K562 (cell line): ENCODE data around the gene PTH1R. TPM values are rescaled to one million over a fixed set of nuclear protein-coding genes. Genes with fewer than 3 reads are reported as not detected.

ENCODE experiments used
- ARID3A ChIP-seq: IDR thresholded peaks from 2 replicates; pipeline ENCODE4 v1.6.1; 2012; ENCODE audit warnings: low read depth, low read length, improper control_type of control experiment, borderline replicate concordance
- CEBPB ChIP-seq: fragments of 450-650 bp; IDR thresholded peaks from 2 replicates; pipeline ENCODE4 v1.6.1; 2016; ENCODE audit warnings: missing genetic modification characterization, missing compliant biosample characterization
- CTCFL ChIP-seq: IDR thresholded peaks from 2 replicates; pipeline ENCODE4 v1.6.1; 2011; ENCODE audit warnings: borderline replicate concordance, low read depth, mild to moderate bottlenecking, moderate library complexity, low read length; ENCODE audit not compliant: insufficient read depth, poor library complexity, severe bottlenecking
- ETV1 ChIP-seq: fragments of 450-650 bp; conservative IDR thresholded peaks from 2 replicates; pipeline ENCODE4 v1.6.1; 2016; ENCODE audit warnings: missing genetic modification characterization, control low read depth, low read depth, missing compliant biosample characterization
- IRF1 ChIP-seq: sonication (generic); formaldehyde crosslinking; IDR thresholded peaks from 2 replicates; pipeline ENCODE4 v1.8.0; 2022; ENCODE audit warnings: missing genetic modification reagents, mild to moderate bottlenecking, borderline replicate concordance
- JUND ChIP-seq, 2 experiments: IDR thresholded peaks; 2 replicates in 1 of 2; 3 replicates in 1 of 2; pipeline ENCODE4 v1.6.1; 2011; ENCODE audit warnings: borderline replicate concordance in 2 of 2, low read depth in 2 of 2, low read length in 2 of 2, improper control_type of control experiment in 1 of 2, missing biosample characterization in 1 of 2, missing genetic modification characterization in 1 of 2, missing genetic modification reagents in 1 of 2
- NBN ChIP-seq: fragments of 450-650 bp; IDR thresholded peaks from 2 replicates; pipeline ENCODE4 v1.6.1; 2016; ENCODE audit warnings: low read depth, mild to moderate bottlenecking
- NKRF ChIP-seq: fragments of 450-650 bp; IDR thresholded peaks from 2 replicates; pipeline ENCODE4 v1.6.1; 2016; ENCODE audit warnings: borderline replicate concordance
- PBX2 ChIP-seq, 2 experiments: IDR thresholded peaks in 1 of 2; conservative IDR thresholded peaks in 1 of 2; 2 replicates each; pipeline ENCODE4 v1.6.1; 2016; ENCODE audit warnings: low read depth in 2 of 2, mild to moderate bottlenecking in 1 of 2, missing compliant biosample characterization in 1 of 2, missing genetic modification characterization in 1 of 2, moderate library complexity in 1 of 2
- RB1 ChIP-seq: fragments of 450-650 bp; IDR thresholded peaks from 2 replicates; pipeline ENCODE4 v1.6.1; 2017; ENCODE audit warnings: low read depth, mild to moderate bottlenecking
- SMAD3 ChIP-seq: fragments of 450-650 bp; formaldehyde crosslinking; conservative IDR thresholded peaks from 2 replicates; pipeline ENCODE4 v1.4.0; 2020; ENCODE audit warnings: mild to moderate bottlenecking
- SPI1 ChIP-seq: IDR thresholded peaks from 2 replicates; pipeline ENCODE4 v1.6.1; 2011; ENCODE audit warnings: low read depth, low read length, control low read depth, borderline replicate concordance
- ZBED1 ChIP-seq: IDR thresholded peaks from 2 replicates; pipeline ENCODE4 v1.6.1; 2014
- ZNF212 ChIP-seq: fragments of 450-650 bp; formaldehyde crosslinking; IDR thresholded peaks from 2 replicates; pipeline ENCODE4 v1.4.0; 2020; ENCODE audit warnings: mild to moderate bottlenecking
- ZNF778 ChIP-seq: fragments of 450-650 bp; formaldehyde crosslinking; IDR thresholded peaks from 2 replicates; pipeline ENCODE4 v1.4.0; 2020; ENCODE audit warnings: mild to moderate bottlenecking, moderate library complexity
- polyA plus RNA-seq, 8 experiments: library from polyadenylated mRNA; depleted of rRNA in 4 of 8; stranded (reverse) in 5 of 8; unstranded in 3 of 8; fragments of >200 nt; fragmentation: Nextera tagmentation in 2 of 8; fragmentation: Illumina TruSeq in 1 of 8; extraction: Ambion mirVana in 2 of 8; extraction: Trizol in 1 of 8; gene quantifications; 2 replicates each; pipeline versions ENCODE4 v1.2.1 to v1.2.3, GENCODE V29; 2011 to 2014; ENCODE audit warnings: inconsistent platforms in 1 of 8, missing spikeins in 1 of 8
- total RNA-seq, 7 experiments: library from RNA; depleted of rRNA in 6 of 7; stranded (reverse); fragments of >200 nt in 6 of 7; fragmentation: Illumina TruSeq in 2 of 7; extraction: Trizol in 2 of 7; gene quantifications; 2 replicates each; pipeline versions ENCODE4 v1.2.1 to v1.2.3, GENCODE V29; 2011 to 2021; ENCODE audit warnings: low replicate concordance in 1 of 7

Gene PTH1R
- total and polyA plus RNA-seq, 9 of the 15 experiments (the other 6 are each of a cell fraction or from before 2014, with no cell fraction given) = not detected

GRCh38 chr3:46948830-46949671 lies 71.5 kb downstream of the PTH1R start (continued):
- TF ChIP-seq NKRF = no peak
- TF ChIP-seq SPI1 = peak; percentile 56; the same call in 1 of the 2 replicates
- TF ChIP-seq RB1 = no peak
- peak; percentile 27; the same call in 1 of the 2 replicates for TF ChIP-seq NBN
- no peak for TF ChIP-seq IRF1 (CRISPR knock-in tag)
- TF ChIP-seq ZNF212 (CRISPR knock-in tag) = no peak
- TF ChIP-seq SMAD3 (CRISPR knock-in tag) = no peak
- no peak for TF ChIP-seq ZNF778 (CRISPR knock-in tag)
- TF ChIP-seq CEBPB (tag) = no peak
- TF ChIP-seq PBX2 (CRISPR knock-in tag; IDR thresholded peaks at IDR 0.05; ENCODE audit: low read depth) = peak; percentile 41; the same call in 1 of the 2 replicates
- TF ChIP-seq PBX2 (tag; conservative IDR thresholded peaks at IDR 0.05; ENCODE audit: low read depth) = peak; percentile 29; the same call in 1 of the 2 replicates
- TF ChIP-seq ZBED1 = no peak
- no peak for TF ChIP-seq CTCFL
- TF ChIP-seq ETV1 (tag) = peak; percentile 54; the same call in 1 of the 2 replicates
- TF ChIP-seq JUND (IDR thresholded peaks at IDR 0.05; ENCODE audit: borderline replicate concordance, low read depth, low read length) = peak; percentile 50; the same call in 1 of the 2 replicates
- TF ChIP-seq JUND (tag; IDR thresholded peaks at IDR 0.05; ENCODE audit: borderline replicate concordance, low read depth, low read length) = peak; percentile 29; the same call in 1 of the 3 replicates
- TF ChIP-seq ARID3A = no peak
